K562 (cell line): ENCODE measurements around the gene AK2. TPM values are rescaled to one million over a fixed set of nuclear protein-coding genes. Genes with fewer than 3 reads are reported as not detected.

ENCODE experiments used
- ATAC-seq: fragments of 200-7000 bp; cut with Tn5 transposase; 3 replicates; pipeline ENCODE4 v1.9.1; 2020; ENCODE audit warnings: moderate library complexity
- BruUV-seq: library from RNA; stranded (reverse); fragments of 400-500 nt; replicated peaks from 2 replicates; lab custom pipeline; 2021; lab: Mats Ljungman, UMichigan
- CTCF ChIA-PET: fragments of 300-600 bp; formaldehyde crosslinking; extraction: SDS; loops from one replicate; lab custom pipeline; 2021; ENCODE audit warnings: low intra/inter-chr PET ratio; lab: Yijun Ruan, JAX
- POLR2A ChIA-PET: fragments of 300-600, 350-650 bp; sonication (Branson Sonifier 250); formaldehyde crosslinking; extraction: SDS; loops from one replicate; lab custom pipeline; 2021; ENCODE audit warnings: antibody characterized with exemption, inconsistent platforms; lab: Yijun Ruan, JAX
- DNase-seq, 4 experiments: peaks; one replicate each; pipeline versions ENCODE4 v3.0.0 to v3.0.0-alpha.2; 2011 to 2018; ENCODE audit warnings: low spot score in 3 of 4, mixed read lengths in 3 of 4; ENCODE audit errors: extremely low read depth in 1 of 4
- FAIRE-seq: peaks from 2 replicates; lab custom pipeline; 2011; peaks lifted over from hg19 to GRCh38; lab: Jason Lieb, UNC
- H2AFZ ChIP-seq: 2 replicates; pipeline ENCODE4 v1.6.0; 2011; ENCODE audit warnings: low read depth, low read length, control low read depth, inconsistent platforms
- H3K27ac ChIP-seq: fragments of 200-600 bp; 3 replicates; pipeline ENCODE4 v1.8.0; 2011; ENCODE audit warnings: low read depth, mild to moderate bottlenecking, control low read depth, inconsistent platforms, low read length, moderate library complexity, mixed read lengths; ENCODE audit errors: extremely low read depth
- H3K27me3 ChIP-seq, 2 experiments: fragments of 300-600 bp in 1 of 2; 2 replicates in 1 of 2; 3 replicates in 1 of 2; pipeline versions ENCODE4 v1.6.0 to v1.8.0; 2011; ENCODE audit warnings: inconsistent platforms in 2 of 2, low read length in 2 of 2, mild to moderate bottlenecking in 1 of 2, mixed read lengths in 1 of 2, moderate library complexity in 1 of 2; ENCODE audit not compliant: control insufficient read depth in 2 of 2, insufficient read depth in 2 of 2
- H3K36me3 ChIP-seq: fragments of 300-600 bp; 3 replicates; pipeline ENCODE4 v1.8.0; 2011; ENCODE audit warnings: mild to moderate bottlenecking, low read length, inconsistent platforms; ENCODE audit not compliant: control insufficient read depth, insufficient read depth
- H3K4me1 ChIP-seq, 2 experiments: fragments of 200-600 bp in 1 of 2; replicated peaks in 1 of 2; 2 replicates in 1 of 2; 3 replicates in 1 of 2; pipeline versions ENCODE4 v1.5.1 to v1.8.0; 2011; ENCODE audit warnings: inconsistent platforms in 2 of 2, low read length in 2 of 2, mild to moderate bottlenecking in 1 of 2, mixed read lengths in 1 of 2, moderate library complexity in 1 of 2; ENCODE audit not compliant: control insufficient read depth in 2 of 2, insufficient read depth in 2 of 2
- H3K4me2 ChIP-seq: 2 replicates; pipeline ENCODE4 v1.6.1; 2011; ENCODE audit warnings: low read length, control low read depth, inconsistent platforms, mixed read lengths; ENCODE audit not compliant: insufficient read depth
- H3K4me3 ChIP-seq: fragments of 200-600 bp; sonication (generic), shearing (Covaris generic); 2 replicates; pipeline ENCODE4 v1.5.1; 2016; ENCODE audit warnings: control low read depth, inconsistent platforms
- H3K79me2 ChIP-seq: fragments of 200-600 bp; 3 replicates; pipeline ENCODE4 v1.8.0; 2011; ENCODE audit warnings: low read length, inconsistent platforms; ENCODE audit not compliant: control insufficient read depth, insufficient read depth
- H3K9ac ChIP-seq, 2 experiments: 2 replicates each; pipeline versions ENCODE4 v1.6.0 to v1.6.1; 2011; ENCODE audit warnings: low read depth in 2 of 2, low read length in 2 of 2, control low read depth in 1 of 2, inconsistent platforms in 1 of 2, mild to moderate bottlenecking in 1 of 2, mixed read lengths in 1 of 2; ENCODE audit not compliant: insufficient read depth in 1 of 2
- H3K9me1 ChIP-seq: one replicate; pipeline ENCODE4 v1.6.0; 2011; ENCODE audit warnings: inconsistent platforms, mild to moderate bottlenecking, low read length, moderate library complexity; ENCODE audit not compliant: control insufficient read depth, insufficient read depth
- H3K9me3 ChIP-seq: replicated peaks from 2 replicates; pipeline ENCODE4 v1.5.1; 2011; ENCODE audit warnings: low read depth, low read length, inconsistent platforms; ENCODE audit not compliant: control insufficient read depth, insufficient read depth
- H4K20me1 ChIP-seq: replicated peaks from 2 replicates; pipeline ENCODE4 v1.6.1; 2011; ENCODE audit warnings: low read length, inconsistent platforms, mixed read lengths; ENCODE audit not compliant: control insufficient read depth, insufficient read depth
- BHLHE40 ChIP-seq: IDR thresholded peaks from 2 replicates; pipeline ENCODE4 v1.6.1; 2011; ENCODE audit warnings: low read length, improper control_type of control experiment
- KDM1A ChIP-seq, 2 experiments: fragments of 450-650 bp; IDR thresholded peaks; 2 replicates each; pipeline ENCODE4 v1.6.1; 2016; ENCODE audit warnings: mild to moderate bottlenecking in 2 of 2
- ZNF232 ChIP-seq: sonication (generic); formaldehyde crosslinking; IDR thresholded peaks from 2 replicates; pipeline ENCODE4 v1.8.0; 2022; ENCODE audit warnings: mild to moderate bottlenecking, missing genetic modification reagents
- WGBS: fragments of 100-300 bp; shearing (Covaris generic); methylation state at CpG from one replicate; pipeline ENCODE4 v1.1.6; 2016; ENCODE audit warnings: low coverage, mixed read lengths; ENCODE audit not compliant: insufficient coverage; ENCODE audit errors: missing lambda C conversion rate; 5-methylcytosine and 5-hydroxymethylcytosine counted together
- in situ Hi-C: fragments of 300-500 bp; cut with MboI; formaldehyde crosslinking; loops from 4 replicates; pipeline ENCODE4 v1.15.0; 2018; ENCODE audit warnings: inconsistent platforms, mixed read lengths
- intact Hi-C: fragments of 100-400 bp; cut with micrococcal nuclease; formaldehyde crosslinking; loops from 2 replicates; pipeline ENCODE4 v1.14.2; 2022
- polyA plus RNA-seq, 8 experiments: library from polyadenylated mRNA; depleted of rRNA in 4 of 8; stranded (reverse) in 5 of 8; unstranded in 3 of 8; fragments of >200 nt; fragmentation: Nextera tagmentation in 2 of 8; fragmentation: Illumina TruSeq in 1 of 8; extraction: Ambion mirVana in 2 of 8; extraction: Trizol in 1 of 8; gene quantifications; 2 replicates each; pipeline versions ENCODE4 v1.2.1 to v1.2.3, GENCODE V29; 2011 to 2014; ENCODE audit warnings: inconsistent platforms in 1 of 8, missing spikeins in 1 of 8
- total RNA-seq, 7 experiments: library from RNA; depleted of rRNA in 6 of 7; stranded (reverse); fragments of >200 nt in 6 of 7; fragmentation: Illumina TruSeq in 2 of 7; extraction: Trizol in 2 of 7; gene quantifications; 2 replicates each; pipeline versions ENCODE4 v1.2.1 to v1.2.3, GENCODE V29; 2011 to 2021; ENCODE audit warnings: low replicate concordance in 1 of 7
- TF ChIP-seq, protein P1 (sequence below), 2 experiments: fragments of 450-650 bp in 1 of 2; sonication (generic) in 1 of 2; formaldehyde crosslinking in 1 of 2; IDR thresholded peaks; 2 replicates each; pipeline versions ENCODE4 v1.7.1 to v1.9.0; 2016 to 2022; ENCODE audit warnings: inconsistent platforms in 1 of 2, mild to moderate bottlenecking in 1 of 2, missing genetic modification reagents in 1 of 2
- TF ChIP-seq, protein P2 (sequence below): fragments of 450-650 bp; IDR thresholded peaks from 2 replicates; pipeline ENCODE4 v1.7.1; 2018; ENCODE audit warnings: mild to moderate bottlenecking, low read depth; ENCODE audit not compliant: partially characterized antibody
- TF ChIP-seq, protein P3 (sequence below): fragments of 250-450 bp; sonication (Bioruptor Pico); IDR thresholded peaks from 2 replicates; pipeline ENCODE4 v1.5.0; 2021; ENCODE audit warnings: mild to moderate bottlenecking, borderline replicate concordance

AK2 gene
- total and polyA plus RNA-seq, 9 of the 15 experiments (the other 6 are each of a cell fraction or from before 2014, with no cell fraction given), result 105 to 1,050 (median 509) TPM

DNA sequence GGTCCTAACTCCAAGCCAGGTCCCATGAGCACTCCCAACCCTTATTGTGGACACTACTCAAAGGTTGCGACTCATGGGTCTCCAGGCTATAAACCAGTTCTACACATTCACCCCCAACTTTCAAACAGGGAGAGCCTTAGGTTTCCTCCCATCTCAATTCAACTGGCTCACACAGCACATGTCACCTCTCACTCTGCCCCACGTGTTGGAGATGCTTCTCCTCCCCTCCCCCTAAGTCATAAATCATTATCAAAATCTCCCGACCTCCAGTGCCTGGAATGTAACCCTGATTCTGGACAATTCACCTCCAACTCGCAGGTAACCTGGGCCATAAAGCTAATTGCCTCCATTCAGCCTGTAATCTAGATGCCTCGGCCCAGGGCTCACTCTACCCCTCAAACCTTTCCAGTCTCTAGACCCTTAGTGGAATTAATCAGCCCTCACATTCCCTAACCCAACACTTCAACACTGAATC, 595 bp downstream of the AK2 start:
- peak overlapping the region; percentile 93 to 94 for H3K9ac ChIP-seq
- intact Hi-C loops, result no loop called here
- H3K4me3 ChIP-seq, result peak overlapping the region; percentile 78
- 0 out of 2 replicates have a peak, but pooled peaks cover 4% of the 10 kb centered on the region for H3K9me3 ChIP-seq
- in situ Hi-C loops, result no loop called here
- no peaks in the 10 kb centered on the region for H3K27me3 ChIP-seq
- peak overlapping the region; percentile 92 for H3K27ac ChIP-seq
- POLR2A ChIA-PET, result interaction anchor here (0.6 to 2.3 kb wide), 6 partner anchors 8 to 405 kb away, joined by 3 to 20 read pairs (median 4); no protein-coding TSS in a partner anchor
- peaks cover 62% of the 10 kb centered on the region for H3K79me2 ChIP-seq
- H3K9me1 ChIP-seq, result no peaks in the 10 kb centered on the region
- CTCF ChIA-PET, result no interaction called here
- ATAC-seq (peak; percentile 36), DNase-seq (peak; percentile 49 to 77 (median 60)), FAIRE-seq (peak; percentile 64)
- H2AFZ ChIP-seq, result peak overlapping the region; percentile 71
- TSS peak; percentile 56 for BruUV-seq
- 0% methylated on average over 5 of the region's 5 CpGs for WGBS
- peaks cover 13% of the 10 kb centered on the region for H4K20me1 ChIP-seq
- H3K4me1 ChIP-seq, result peaks cover 7 to 24% of the 10 kb centered on the region in 2 experiments; a peak in 4 of 5 replicates
- peaks cover 43% of the 10 kb centered on the region for H3K36me3 ChIP-seq
- H3K4me2 ChIP-seq, result peak overlapping the region; percentile 97
- TF ChIP-seq BHLHE40, result peak; percentile 45; the same call in 1 of the 2 replicates
- TF ChIP-seq, protein P1, sequence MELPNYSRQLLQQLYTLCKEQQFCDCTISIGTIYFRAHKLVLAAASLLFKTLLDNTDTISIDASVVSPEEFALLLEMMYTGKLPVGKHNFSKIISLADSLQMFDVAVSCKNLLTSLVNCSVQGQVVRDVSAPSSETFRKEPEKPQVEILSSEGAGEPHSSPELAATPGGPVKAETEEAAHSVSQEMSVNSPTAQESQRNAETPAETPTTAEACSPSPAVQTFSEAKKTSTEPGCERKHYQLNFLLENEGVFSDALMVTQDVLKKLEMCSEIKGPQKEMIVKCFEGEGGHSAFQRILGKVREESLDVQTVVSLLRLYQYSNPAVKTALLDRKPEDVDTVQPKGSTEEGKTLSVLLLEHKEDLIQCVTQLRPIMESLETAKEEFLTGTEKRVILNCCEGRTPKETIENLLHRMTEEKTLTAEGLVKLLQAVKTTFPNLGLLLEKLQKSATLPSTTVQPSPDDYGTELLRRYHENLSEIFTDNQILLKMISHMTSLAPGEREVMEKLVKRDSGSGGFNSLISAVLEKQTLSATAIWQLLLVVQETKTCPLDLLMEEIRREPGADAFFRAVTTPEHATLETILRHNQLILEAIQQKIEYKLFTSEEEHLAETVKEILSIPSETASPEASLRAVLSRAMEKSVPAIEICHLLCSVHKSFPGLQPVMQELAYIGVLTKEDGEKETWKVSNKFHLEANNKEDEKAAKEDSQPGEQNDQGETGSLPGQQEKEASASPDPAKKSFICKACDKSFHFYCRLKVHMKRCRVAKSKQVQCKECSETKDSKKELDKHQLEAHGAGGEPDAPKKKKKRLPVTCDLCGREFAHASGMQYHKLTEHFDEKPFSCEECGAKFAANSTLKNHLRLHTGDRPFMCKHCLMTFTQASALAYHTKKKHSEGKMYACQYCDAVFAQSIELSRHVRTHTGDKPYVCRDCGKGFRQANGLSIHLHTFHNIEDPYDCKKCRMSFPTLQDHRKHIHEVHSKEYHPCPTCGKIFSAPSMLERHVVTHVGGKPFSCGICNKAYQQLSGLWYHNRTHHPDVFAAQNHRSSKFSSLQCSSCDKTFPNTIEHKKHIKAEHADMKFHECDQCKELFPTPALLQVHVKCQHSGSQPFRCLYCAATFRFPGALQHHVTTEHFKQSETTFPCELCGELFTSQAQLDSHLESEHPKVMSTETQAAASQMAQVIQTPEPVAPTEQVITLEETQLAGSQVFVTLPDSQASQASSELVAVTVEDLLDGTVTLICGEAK (IDR thresholded peaks at IDR 0.05), result peak; percentile 44; the same call in 1 of the 2 replicates
- TF ChIP-seq, protein P1 (CRISPR knock-in tag; IDR thresholded peaks at IDR 0.05), result no peak
- peak; percentile 30 to 34; a peak in 1 of 4 replicates for TF ChIP-seq KDM1A (IDR thresholded peaks at IDR 0.05)
- 0 out of 2 replicates have a peak, but pooled peaks have one; percentile 45 for TF ChIP-seq ZNF232 (CRISPR knock-in tag)
- TF ChIP-seq, protein P2, sequence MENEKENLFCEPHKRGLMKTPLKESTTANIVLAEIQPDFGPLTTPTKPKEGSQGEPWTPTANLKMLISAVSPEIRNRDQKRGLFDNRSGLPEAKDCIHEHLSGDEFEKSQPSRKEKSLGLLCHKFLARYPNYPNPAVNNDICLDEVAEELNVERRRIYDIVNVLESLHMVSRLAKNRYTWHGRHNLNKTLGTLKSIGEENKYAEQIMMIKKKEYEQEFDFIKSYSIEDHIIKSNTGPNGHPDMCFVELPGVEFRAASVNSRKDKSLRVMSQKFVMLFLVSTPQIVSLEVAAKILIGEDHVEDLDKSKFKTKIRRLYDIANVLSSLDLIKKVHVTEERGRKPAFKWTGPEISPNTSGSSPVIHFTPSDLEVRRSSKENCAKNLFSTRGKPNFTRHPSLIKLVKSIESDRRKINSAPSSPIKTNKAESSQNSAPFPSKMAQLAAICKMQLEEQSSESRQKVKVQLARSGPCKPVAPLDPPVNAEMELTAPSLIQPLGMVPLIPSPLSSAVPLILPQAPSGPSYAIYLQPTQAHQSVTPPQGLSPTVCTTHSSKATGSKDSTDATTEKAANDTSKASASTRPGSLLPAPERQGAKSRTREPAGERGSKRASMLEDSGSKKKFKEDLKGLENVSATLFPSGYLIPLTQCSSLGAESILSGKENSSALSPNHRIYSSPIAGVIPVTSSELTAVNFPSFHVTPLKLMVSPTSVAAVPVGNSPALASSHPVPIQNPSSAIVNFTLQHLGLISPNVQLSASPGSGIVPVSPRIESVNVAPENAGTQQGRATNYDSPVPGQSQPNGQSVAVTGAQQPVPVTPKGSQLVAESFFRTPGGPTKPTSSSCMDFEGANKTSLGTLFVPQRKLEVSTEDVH, result peak; percentile 33
- TF ChIP-seq, protein P3, sequence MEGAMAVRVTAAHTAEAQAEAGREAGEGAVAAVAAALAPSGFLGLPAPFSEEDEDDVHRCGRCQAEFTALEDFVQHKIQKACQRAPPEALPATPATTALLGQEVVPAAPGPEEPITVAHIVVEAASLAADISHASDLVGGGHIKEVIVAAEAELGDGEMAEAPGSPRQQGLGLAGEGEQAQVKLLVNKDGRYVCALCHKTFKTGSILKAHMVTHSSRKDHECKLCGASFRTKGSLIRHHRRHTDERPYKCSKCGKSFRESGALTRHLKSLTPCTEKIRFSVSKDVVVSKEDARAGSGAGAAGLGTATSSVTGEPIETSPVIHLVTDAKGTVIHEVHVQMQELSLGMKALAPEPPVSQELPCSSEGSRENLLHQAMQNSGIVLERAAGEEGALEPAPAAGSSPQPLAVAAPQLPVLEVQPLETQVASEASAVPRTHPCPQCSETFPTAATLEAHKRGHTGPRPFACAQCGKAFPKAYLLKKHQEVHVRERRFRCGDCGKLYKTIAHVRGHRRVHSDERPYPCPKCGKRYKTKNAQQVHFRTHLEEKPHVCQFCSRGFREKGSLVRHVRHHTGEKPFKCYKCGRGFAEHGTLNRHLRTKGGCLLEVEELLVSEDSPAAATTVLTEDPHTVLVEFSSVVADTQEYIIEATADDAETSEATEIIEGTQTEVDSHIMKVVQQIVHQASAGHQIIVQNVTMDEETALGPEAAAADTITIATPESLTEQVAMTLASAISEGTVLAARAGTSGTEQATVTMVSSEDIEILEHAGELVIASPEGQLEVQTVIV (CRISPR knock-in tag), result no peak
